NB4 (cell line): Measurements from ENCODE around the gene KITLG.
A peak's percentile ranks its signal among the peaks of the same experiment; 100 is the strongest.

Experiments
- MYC ChIP-seq: IDR thresholded peaks from 2 replicates; pipeline ENCODE4 v1.6.1; 2011; ENCODE audit warnings: low read depth, low read length
- POLR2A ChIP-seq: IDR thresholded peaks from 2 replicates; pipeline ENCODE4 v1.6.1; 2011; ENCODE audit warnings: mild to moderate bottlenecking; ENCODE audit not compliant: insufficient read length; ENCODE audit errors: extremely low read depth
- TF ChIP-seq, protein P1 (sequence below): IDR thresholded peaks from one replicate; pipeline ENCODE4 v1.5.1; 2012; ENCODE audit warnings: low read depth, low read length
- TF ChIP-seq, protein P2 (sequence below): IDR thresholded peaks from 2 replicates; pipeline ENCODE4 v1.6.1; 2011; ENCODE audit warnings: low read depth, low read length

DNA sequence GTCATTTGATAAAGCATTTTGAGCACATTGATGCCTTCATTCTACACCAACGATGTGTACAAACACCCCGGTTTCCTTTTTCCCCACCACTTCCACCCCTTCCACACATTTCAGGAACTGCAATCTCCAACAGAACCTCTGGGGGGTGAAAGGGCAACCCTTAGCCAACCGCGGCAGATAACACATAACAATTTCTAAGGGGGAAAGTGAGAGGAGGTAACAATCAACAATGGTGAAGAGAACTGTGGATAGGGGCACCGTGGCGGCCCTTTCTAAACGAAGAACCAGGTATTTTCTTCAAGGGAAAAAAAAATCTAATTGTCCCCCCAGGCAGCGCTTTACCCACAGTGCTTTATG is 1.1 kb downstream of the KITLG start:
- TF ChIP-seq POLR2A (no peak), MYC (no peak)
- TF ChIP-seq, protein P1, sequence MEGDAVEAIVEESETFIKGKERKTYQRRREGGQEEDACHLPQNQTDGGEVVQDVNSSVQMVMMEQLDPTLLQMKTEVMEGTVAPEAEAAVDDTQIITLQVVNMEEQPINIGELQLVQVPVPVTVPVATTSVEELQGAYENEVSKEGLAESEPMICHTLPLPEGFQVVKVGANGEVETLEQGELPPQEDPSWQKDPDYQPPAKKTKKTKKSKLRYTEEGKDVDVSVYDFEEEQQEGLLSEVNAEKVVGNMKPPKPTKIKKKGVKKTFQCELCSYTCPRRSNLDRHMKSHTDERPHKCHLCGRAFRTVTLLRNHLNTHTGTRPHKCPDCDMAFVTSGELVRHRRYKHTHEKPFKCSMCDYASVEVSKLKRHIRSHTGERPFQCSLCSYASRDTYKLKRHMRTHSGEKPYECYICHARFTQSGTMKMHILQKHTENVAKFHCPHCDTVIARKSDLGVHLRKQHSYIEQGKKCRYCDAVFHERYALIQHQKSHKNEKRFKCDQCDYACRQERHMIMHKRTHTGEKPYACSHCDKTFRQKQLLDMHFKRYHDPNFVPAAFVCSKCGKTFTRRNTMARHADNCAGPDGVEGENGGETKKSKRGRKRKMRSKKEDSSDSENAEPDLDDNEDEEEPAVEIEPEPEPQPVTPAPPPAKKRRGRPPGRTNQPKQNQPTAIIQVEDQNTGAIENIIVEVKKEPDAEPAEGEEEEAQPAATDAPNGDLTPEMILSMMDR, result peak; percentile 23
- TF ChIP-seq, protein P2, sequence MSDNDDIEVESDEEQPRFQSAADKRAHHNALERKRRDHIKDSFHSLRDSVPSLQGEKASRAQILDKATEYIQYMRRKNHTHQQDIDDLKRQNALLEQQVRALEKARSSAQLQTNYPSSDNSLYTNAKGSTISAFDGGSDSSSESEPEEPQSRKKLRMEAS, result no peak
